WTC11 (cell line): Measurements from ENCODE around the gene SLC22A7. TPM values are rescaled to one million over a fixed set of nuclear protein-coding genes. Genes with fewer than 3 reads are reported as not detected.
"Not testable (repeated sequence)": the region's sequence is repeated elsewhere in the genome, so short reads cannot be mapped to it uniquely, and the experiment has no call there.

Source experiments
- ATAC-seq: fragments of 200-7000 bp; cut with Tn5 transposase; 2 replicates; pipeline ENCODE4 v1.10.0; 2021; ENCODE audit warnings: mild to moderate bottlenecking, moderate library complexity
- CTCF ChIA-PET: fragments of 300-600 bp; sonication (Branson Sonifier 250); formaldehyde crosslinking; loops from one replicate; lab custom pipeline; 2021; ENCODE audit warnings: antibody characterized with exemption; lab: Charles Lee
- POLR2A ChIA-PET: fragments of 350-600 bp; sonication (Branson Sonifier 250); formaldehyde crosslinking; loops from one replicate; lab custom pipeline; 2021; ENCODE audit warnings: antibody characterized with exemption; lab: Charles Lee
- DNase-seq: peaks from one replicate; pipeline ENCODE4 v3.0.0; 2021; ENCODE audit warnings: low spot score
- H3K27ac Mint-ChIP-seq: 2 replicates; pipeline ENCODE4 v1.8.0; 2021; ENCODE audit warnings: mixed read lengths
- H3K27me3 Mint-ChIP-seq: 2 replicates; pipeline ENCODE4 v1.8.0; 2021; ENCODE audit warnings: low read depth, mild to moderate bottlenecking, moderate library complexity, mixed read lengths
- H3K36me3 Mint-ChIP-seq: 2 replicates; pipeline ENCODE4 v1.8.0; 2021; ENCODE audit warnings: mixed read lengths
- H3K4me1 Mint-ChIP-seq: 2 replicates; pipeline ENCODE4 v1.8.0; 2022; ENCODE audit warnings: mixed read lengths
- H3K4me3 Mint-ChIP-seq: 2 replicates; pipeline ENCODE4 v1.8.0; 2021; ENCODE audit warnings: mild to moderate bottlenecking, moderate library complexity, mixed read lengths
- H3K9me3 Mint-ChIP-seq: 2 replicates; pipeline ENCODE4 v1.8.0; 2021; ENCODE audit warnings: mixed read lengths
- CTCF ChIP-seq: fragments of 200-600 bp; IDR thresholded peaks from 2 replicates; pipeline ENCODE4 v1.8.0; 2022; ENCODE audit warnings: antibody characterized with exemption
- ESRRA ChIP-seq: sonication (generic); formaldehyde crosslinking; IDR thresholded peaks from 2 replicates; pipeline ENCODE4 v1.8.1; 2022; ENCODE audit warnings: mild to moderate bottlenecking, missing genetic modification reagents, borderline replicate concordance
- FOXJ3 ChIP-seq: sonication (generic); formaldehyde crosslinking; IDR thresholded peaks from 2 replicates; pipeline ENCODE4 v1.9.0; 2021; ENCODE audit warnings: missing genetic modification reagents, mild to moderate bottlenecking, borderline replicate concordance
- FOXP4 ChIP-seq: sonication (generic); formaldehyde crosslinking; IDR thresholded peaks from 2 replicates; pipeline ENCODE4 v1.8.0; 2022; ENCODE audit warnings: mild to moderate bottlenecking, missing genetic modification reagents
- STAT6 ChIP-seq: sonication (generic); formaldehyde crosslinking; conservative IDR thresholded peaks from 2 replicates; pipeline ENCODE4 v1.8.1; 2023; ENCODE audit warnings: mild to moderate bottlenecking, low read depth, missing genetic modification reagents, moderate library complexity
- TEAD1 ChIP-seq: sonication (generic); formaldehyde crosslinking; IDR thresholded peaks from 2 replicates; pipeline ENCODE4 v1.8.0; 2022; ENCODE audit warnings: mild to moderate bottlenecking, missing genetic modification reagents
- TEAD4 ChIP-seq: sonication (generic); formaldehyde crosslinking; IDR thresholded peaks from 2 replicates; pipeline ENCODE4 v1.8.0; 2022; ENCODE audit warnings: mild to moderate bottlenecking, missing genetic modification reagents
- ZMAT4 ChIP-seq: fragments of 250-450 bp; sonication (Bioruptor Pico); IDR thresholded peaks from 2 replicates; pipeline ENCODE4 v1.9.0; 2021; ENCODE audit warnings: mild to moderate bottlenecking
- ZNF219 ChIP-seq: sonication (generic); formaldehyde crosslinking; IDR thresholded peaks from 2 replicates; pipeline ENCODE4 v1.8.0; 2023; ENCODE audit warnings: missing genetic modification reagents, mild to moderate bottlenecking, borderline replicate concordance
- ZNF263 ChIP-seq: sonication (generic); formaldehyde crosslinking; IDR thresholded peaks from 2 replicates; pipeline ENCODE4 v1.8.1; 2022; ENCODE audit warnings: low read depth, mild to moderate bottlenecking, moderate library complexity, missing genetic modification reagents
- ZNF512 ChIP-seq: sonication (generic); formaldehyde crosslinking; IDR thresholded peaks from 2 replicates; pipeline ENCODE4 v1.8.1; 2022; ENCODE audit warnings: missing genetic modification reagents, borderline replicate concordance
- ZNF532 ChIP-seq: fragments of 250-450 bp; sonication (Bioruptor Pico); IDR thresholded peaks from 2 replicates; pipeline ENCODE4 v1.9.0; 2021; ENCODE audit warnings: mild to moderate bottlenecking, borderline replicate concordance
- total RNA-seq: library from RNA; stranded (reverse); gene quantifications from 3 replicates; pipeline ENCODE4 v1.2.3, GENCODE V29; 2021

The SLC22A7 gene
- total RNA-seq, 1 experiment from 2014 or later = not detected

GRCh38 chr6:43339168-43339567 lies 41.1 kb downstream of the SLC22A7 start:
- Mint-ChIP-seq H3K9me3 (no peaks in the 10 kb centered on the region), H3K4me3 (no peak overlapping the region)
- POLR2A ChIA-PET = no interaction called here

GRCh38 chr6:43346243-43346642 lies 48.2 kb downstream of the SLC22A7 start:
- H3K27ac Mint-ChIP-seq = not testable (repeated sequence)

More at GRCh38 chr6:43339168-43339567, 41.1 kb downstream of the SLC22A7 start:
- no peak overlapping the region for H3K27ac Mint-ChIP-seq
- 0 out of 2 replicates have a peak, but pooled peaks cover 4% of the 10 kb centered on the region for H3K4me1 Mint-ChIP-seq
- TF ChIP-seq ESRRA (CRISPR knock-in tag) (no peak), ZNF512 (no peak), TEAD1 (no peak), STAT6 (CRISPR knock-in tag) (no peak)
- no peak for DNase-seq
- no peak for ATAC-seq
- H3K27me3 Mint-ChIP-seq = no peaks in the 10 kb centered on the region
- peaks cover 35% of the 10 kb centered on the region for H3K36me3 Mint-ChIP-seq
- CTCF ChIA-PET = interaction anchor here (1.2 to 1.3 kb wide), 2 partner anchors 16 to 76 kb away, joined by 3 to 4 read pairs; no protein-coding TSS in a partner anchor

GRCh38 chr6:43347021-43347420 lies 49.0 kb downstream of the SLC22A7 start:
- H3K36me3 Mint-ChIP-seq = peaks cover 16% of the 10 kb centered on the region
- TF ChIP-seq CTCF = no peak
- no peak for TF ChIP-seq TEAD4 (CRISPR knock-in tag)
- no peak for TF ChIP-seq ZNF219 (CRISPR knock-in tag)
- no peak for TF ChIP-seq ZMAT4
- TF ChIP-seq ZNF263 (CRISPR knock-in tag) = no peak
- no peak for TF ChIP-seq ZNF532 (CRISPR knock-in tag)
- TF ChIP-seq FOXP4 (CRISPR knock-in tag) = no peak
- TF ChIP-seq FOXJ3 (CRISPR knock-in tag) = no peak
- H3K4me1 Mint-ChIP-seq = no peaks in the 10 kb centered on the region
- no peaks in the 10 kb centered on the region for H3K9me3 Mint-ChIP-seq
- DNase-seq (no peak), ATAC-seq (no peak)
- POLR2A ChIA-PET = no interaction called here
- no peak overlapping the region for H3K27ac Mint-ChIP-seq
- no peak overlapping the region for H3K4me3 Mint-ChIP-seq
- no peaks in the 10 kb centered on the region for H3K27me3 Mint-ChIP-seq
- CTCF ChIA-PET = no interaction called here

More at GRCh38 chr6:43346243-43346642, 48.2 kb downstream of the SLC22A7 start:
- ATAC-seq, DNase-seq, H3K9me3 Mint-ChIP-seq, H3K4me1 Mint-ChIP-seq, CTCF ChIA-PET, H3K27me3 Mint-ChIP-seq, POLR2A ChIA-PET, H3K4me3 Mint-ChIP-seq: not testable (repeated sequence)
- peaks cover 19% of the 10 kb centered on the region for H3K36me3 Mint-ChIP-seq
